Ishikawa (cell line): Measurements from ENCODE around the gene TMEM223.

ENCODE experiments used
- CREB1 ChIP-seq: IDR thresholded peaks from 2 replicates; pipeline ENCODE4 v1.6.1; 2012; ENCODE audit warnings: low read depth
- EGR1 ChIP-seq: IDR thresholded peaks from 2 replicates; pipeline ENCODE4 v1.6.1; 2012
- REST ChIP-seq: IDR thresholded peaks from 2 replicates; pipeline ENCODE4 v1.6.1; 2012; ENCODE audit warnings: low read depth, mild to moderate bottlenecking
- YY1 ChIP-seq: IDR thresholded peaks from 2 replicates; pipeline ENCODE4 v1.6.1; 2012; ENCODE audit warnings: low read depth

GRCh38 chr11:62791501-62792201, at the start of gene TMEM223:
- no peak for TF ChIP-seq EGR1
- TF ChIP-seq YY1: peak; percentile 95
- no peak for TF ChIP-seq CREB1
- no peak for TF ChIP-seq REST
